PC-3 (cell line): ENCODE results near the gene FOXN3.

Experiments used
- CTCF ChIP-seq: fragments of 300-600 bp; sonication (generic); conservative IDR thresholded peaks from 2 replicates; pipeline ENCODE4 v1.5.1; 2017; ENCODE audit warnings: antibody characterized with exemption, low read depth, mild to moderate bottlenecking, low read length
- EZH2 ChIP-seq: fragments of 300-600 bp; sonication (generic); IDR thresholded peaks from one replicate; pipeline ENCODE4 v1.6.1; 2017; ENCODE audit warnings: antibody characterized with exemption, mild to moderate bottlenecking, low read length; ENCODE audit not compliant: unreplicated experiment
- EZH2phosphoT487 ChIP-seq: fragments of 300-600 bp; sonication (generic); IDR thresholded peaks from 2 replicates; pipeline ENCODE4 v1.6.1; 2018; ENCODE audit warnings: mild to moderate bottlenecking, antibody characterized with exemption, low read length, borderline replicate concordance

GRCh38 chr14:89418976-89419375 lies 1.9 kb upstream of the FOXN3 start:
- no peak for TF ChIP-seq EZH2phosphoT487
- no peak for TF ChIP-seq CTCF
- no peak for TF ChIP-seq EZH2
